ENCODE data around the gene ABLIM1. TPM values are rescaled to one million over a fixed set of nuclear protein-coding genes. Genes with fewer than 3 reads are reported as not detected.
"Not testable (repeated sequence)": the region's sequence is repeated elsewhere in the genome, so short reads cannot be mapped to it uniquely, and the experiment has no call there.

The ABLIM1 gene
- total and polyA plus RNA-seq, 2 of the 13 experiments (the other 11 are each of a cell fraction or from before 2014, with no cell fraction given): 59.4 to 92.7 TPM

DNA sequence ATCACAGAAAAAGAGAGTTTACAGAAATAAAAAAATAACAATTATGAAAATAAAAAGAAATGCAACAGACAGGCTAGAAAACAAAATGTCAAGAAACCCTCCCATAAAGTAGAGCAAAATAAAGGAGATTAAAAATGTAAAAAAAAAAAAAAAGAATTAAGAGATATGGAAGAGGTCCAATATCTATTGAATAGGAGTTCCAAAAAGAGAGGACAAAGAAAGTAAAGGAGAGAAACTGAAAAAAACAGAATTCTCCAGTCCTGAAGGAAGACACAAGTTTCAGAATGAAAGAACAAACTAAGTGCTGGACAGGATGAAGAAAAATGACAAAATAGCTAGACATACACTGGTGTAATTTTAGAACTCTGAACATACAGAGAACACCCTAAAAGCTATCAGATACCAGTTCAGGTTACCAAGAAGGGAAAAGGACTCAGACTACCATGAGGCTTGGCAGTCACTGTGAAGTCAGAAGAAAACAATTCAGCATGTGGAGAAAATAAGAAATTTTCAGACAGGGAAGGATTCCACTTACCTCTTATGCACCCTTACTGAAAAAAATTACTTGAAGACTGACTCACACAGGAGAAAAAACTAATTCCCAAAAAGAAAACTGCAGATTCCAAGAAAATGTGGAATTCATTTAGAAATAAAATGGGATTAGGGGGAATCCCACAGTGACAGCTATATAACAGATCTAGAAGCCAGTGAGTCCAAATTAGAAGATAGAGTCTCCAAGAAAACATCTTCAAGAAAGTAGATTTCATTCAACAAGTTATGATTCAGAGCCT lies 40.4 kb upstream of the ABLIM1 start (continued):
- TF ChIP-seq ZNF816 (CRISPR knock-in tag; IDR thresholded peaks at IDR 0.05; ENCODE audit: borderline replicate concordance) (no peak), PTBP1 (IDR thresholded peaks at IDR 0.05; ENCODE audit: low read depth, low read length, poor library complexity, severe bottlenecking) (no peak), ARNT (IDR thresholded peaks at IDR 0.05) (no peak), FOXO1 (CRISPR knock-in tag; IDR thresholded peaks at IDR 0.05) (no peak), ZNF138 (CRISPR knock-in tag; IDR thresholded peaks at IDR 0.05; ENCODE audit: low read depth) (no peak)

DNA sequence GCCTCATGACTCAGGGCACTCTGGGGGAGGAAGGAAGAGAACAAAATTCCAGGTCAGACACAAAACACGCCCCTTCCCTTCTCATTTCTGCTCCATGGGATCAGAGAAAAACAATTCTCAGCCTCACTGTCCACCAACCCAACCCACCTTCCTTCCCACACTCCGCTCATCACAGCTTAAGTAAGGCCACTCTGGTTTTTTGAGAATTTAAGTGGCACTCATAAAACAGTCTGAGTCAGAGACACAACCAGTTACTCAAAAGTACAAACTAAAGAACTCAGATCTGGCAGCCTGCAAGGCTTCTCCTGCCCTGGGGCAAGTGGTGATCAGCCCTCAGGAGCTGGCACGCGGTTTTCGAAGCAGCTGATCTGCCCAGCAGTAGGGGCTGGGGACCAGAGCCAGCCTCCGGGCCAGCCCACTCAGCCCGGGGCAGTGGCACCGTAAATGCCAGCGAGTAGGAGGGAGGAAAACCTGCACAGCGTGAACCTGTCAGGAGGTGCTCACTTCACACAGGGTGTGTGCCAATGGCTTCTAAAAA lies 39.1 kb upstream of the ABLIM1 start:
- DNase-seq (ENCODE audit: low spot score): no peak
- TF ChIP-seq NR2F6 (IDR thresholded peaks at IDR 0.05) (no peak), NR2F6 (CRISPR knock-in tag; IDR thresholded peaks at IDR 0.05) (no peak), ESRRA (CRISPR knock-in tag; IDR thresholded peaks at IDR 0.05; ENCODE audit: low read depth) (no peak)
- Histone ChIP-seq H3K79me2 (ENCODE audit: insufficient read depth, low read length) (no peaks in the 10 kb centered on the region), H3K4me3 (replicated peaks in 1 of 3; ENCODE audit: insufficient read depth in 1 of 3, low read depth in 2 of 3, low read length in 3 of 3) (no peak overlapping the region), H3K27me3 (ENCODE audit: control insufficient read depth in 1 of 2, insufficient read depth in 2 of 2, low read length in 2 of 2) (no peaks in the 10 kb centered on the region; a peak in 1 of 5 replicates), H3K9ac (ENCODE audit: insufficient read depth, low read depth, low read length) (no peak overlapping the region), H2AFZ (ENCODE audit: low read length) (no peak overlapping the region), H3K4me2 (ENCODE audit: low read depth, low read length) (no peak overlapping the region), H3K27ac (ENCODE audit: extremely low read length, insufficient read depth, low read length) (no peak overlapping the region), H3K4me1 (ENCODE audit: insufficient read depth, low read length) (no peaks in the 10 kb centered on the region), H4K20me1 (ENCODE audit: insufficient read depth, low read length) (no peaks in the 10 kb centered on the region), H3K9me3 (ENCODE audit: low read length) (no peaks in the 10 kb centered on the region), H3K36me3 (replicated peaks in 1 of 2; ENCODE audit: control insufficient read depth in 1 of 2, insufficient read depth in 2 of 2, low read length in 2 of 2) (no peaks in the 10 kb centered on the region)
- no peak for FAIRE-seq
- CTCF ChIA-PET (ENCODE audit: low intra/inter-chr PET ratio, low total read pairs): no interaction called here
- no peak for ATAC-seq
- intact Hi-C loops (cut with micrococcal nuclease; ENCODE audit: unreplicated experiment): loop anchor here (5.0 kb wide), 1 partner anchor 95 kb away; no protein-coding TSS in a partner anchor
- POLR2A ChIA-PET: no interaction called here
- in situ Hi-C loops (cut with HindIII; ENCODE audit: extremely low pct_ligation_motif_present, low pct_unique_long_range_greater_than_20kb): loop anchor here (5.0 kb wide), 1 partner anchor 225 kb away; no protein-coding TSS in a partner anchor
- 34% methylated on average over 9 of the region's 10 CpGs for WGBS (ENCODE audit: low lambda C conversion rate)
- no TSS peak for BruUV-seq (replicated peaks)

DNA sequence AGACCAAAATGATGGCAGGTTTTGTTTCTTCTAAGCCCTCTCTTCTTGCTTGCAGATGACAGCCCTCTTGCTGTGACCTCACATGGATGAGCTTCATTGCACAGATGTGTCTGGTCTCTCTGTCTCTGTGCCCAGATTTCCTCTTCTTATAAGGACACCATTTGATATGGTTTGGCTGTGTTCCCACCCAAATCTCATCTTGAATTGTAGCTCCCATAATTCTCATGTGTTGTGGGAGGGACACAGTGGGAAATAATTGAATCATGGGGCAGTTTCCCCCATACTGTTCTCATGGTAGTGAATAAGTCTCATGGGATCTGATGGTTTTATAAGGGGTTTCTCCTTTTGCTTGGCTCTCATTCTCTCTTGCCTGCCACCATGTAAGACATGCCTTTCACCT lies 38.2 kb upstream of the ABLIM1 start:
- H3K4me1 ChIP-seq (ENCODE audit: insufficient read depth, low read length); FAIRE-seq; H3K4me2 ChIP-seq (ENCODE audit: low read depth, low read length); H3K9me3 ChIP-seq (ENCODE audit: low read length); POLR2A ChIA-PET; ATAC-seq; H3K27ac ChIP-seq (ENCODE audit: extremely low read length, insufficient read depth, low read length); H3K79me2 ChIP-seq (ENCODE audit: insufficient read depth, low read length); DNase-seq (ENCODE audit: low spot score); CTCF ChIA-PET (ENCODE audit: low intra/inter-chr PET ratio, low total read pairs); H3K4me3 ChIP-seq (replicated peaks in 1 of 3; ENCODE audit: insufficient read depth in 1 of 3, low read depth in 2 of 3, low read length in 3 of 3); H3K36me3 ChIP-seq (replicated peaks in 1 of 2; ENCODE audit: control insufficient read depth in 1 of 2, insufficient read depth in 2 of 2, low read length in 2 of 2); H3K27me3 ChIP-seq (ENCODE audit: control insufficient read depth in 1 of 2, insufficient read depth in 2 of 2, low read length in 2 of 2); H4K20me1 ChIP-seq (ENCODE audit: insufficient read depth, low read length); H2AFZ ChIP-seq (ENCODE audit: low read length); H3K9ac ChIP-seq (ENCODE audit: insufficient read depth, low read depth, low read length); BruUV-seq (replicated peaks): not testable (repeated sequence)
- intact Hi-C loops (cut with micrococcal nuclease; ENCODE audit: unreplicated experiment) (loop anchor here (5.0 kb wide), 1 partner anchor 96 kb away; no protein-coding TSS in a partner anchor), in situ Hi-C loops (cut with HindIII; ENCODE audit: extremely low pct_ligation_motif_present, low pct_unique_long_range_greater_than_20kb) (loop anchor here (5.0 kb wide), 1 partner anchor 224 kb away; no protein-coding TSS in a partner anchor)

All from HepG2 (cell line).